ENCODE measurements around the gene BCL11B.
A peak's percentile ranks its signal among the peaks of the same experiment; 100 is the strongest.

Gene BCL11B

GRCh38 chr14:99267837-99268781, 3.9 kb downstream of the BCL11B start:
- H3K36me3 ChIP-seq = no peaks in the 10 kb centered on the region
- no peaks in the 10 kb centered on the region for H3K9me3 ChIP-seq
- no peak overlapping the region for H3K27ac ChIP-seq
- H3K4me3 ChIP-seq (ENCODE audit: low read depth in 1 of 2, low read length in 1 of 2) = no peak overlapping the region
- peaks cover 0 to 18% of the 10 kb centered on the region in 2 experiments for H3K4me1 ChIP-seq (ENCODE audit: control insufficient read depth in 1 of 2, insufficient read depth in 1 of 2, low read depth in 1 of 2, low read length in 1 of 2)
- H3K27me3 ChIP-seq = peaks cover 100% of the 10 kb centered on the region
- no peak for TF ChIP-seq CTCF (IDR thresholded peaks at IDR 0.05)

GRCh38 chr14:99267381-99267780, 4.6 kb downstream of the BCL11B start:
- Histone ChIP-seq H3K4me3 (ENCODE audit: low read depth in 1 of 2, low read length in 1 of 2) (no peak overlapping the region), H3K36me3 (no peaks in the 10 kb centered on the region), H3K9me3 (no peaks in the 10 kb centered on the region), H3K27ac (no peak overlapping the region), H3K4me1 (ENCODE audit: control insufficient read depth in 1 of 2, insufficient read depth in 1 of 2, low read depth in 1 of 2, low read length in 1 of 2) (peaks cover 0 to 11% of the 10 kb centered on the region in 2 experiments), H3K27me3 (peaks cover 100% of the 10 kb centered on the region)
- no peak for TF ChIP-seq CTCF (IDR thresholded peaks at IDR 0.05)

GRCh38 chr14:99266181-99267178, 5.5 kb downstream of the BCL11B start:
- Histone ChIP-seq H3K4me3 (ENCODE audit: low read depth in 1 of 2, low read length in 1 of 2) (no peak overlapping the region), H3K27me3 (peaks cover 100% of the 10 kb centered on the region), H3K36me3 (no peaks in the 10 kb centered on the region), H3K27ac (no peak overlapping the region), H3K4me1 (ENCODE audit: control insufficient read depth in 1 of 2, insufficient read depth in 1 of 2, low read depth in 1 of 2, low read length in 1 of 2) (peaks cover 0 to 8% of the 10 kb centered on the region in 2 experiments), H3K9me3 (no peaks in the 10 kb centered on the region)
- peak; percentile 85 for TF ChIP-seq CTCF (IDR thresholded peaks at IDR 0.05)

- H3K27ac ChIP-seq = no peak overlapping the region
- H3K4me1 ChIP-seq (ENCODE audit: control insufficient read depth in 1 of 2, insufficient read depth in 1 of 2, low read depth in 1 of 2, low read length in 1 of 2) = peaks cover 0 to 3% of the 10 kb centered on the region in 2 experiments
- peaks cover 100% of the 10 kb centered on the region for H3K27me3 ChIP-seq
- H3K4me3 ChIP-seq (ENCODE audit: low read depth in 1 of 2, low read length in 1 of 2) = no peak overlapping the region
- no peak for TF ChIP-seq CTCF (IDR thresholded peaks at IDR 0.05)
- H3K36me3 ChIP-seq = no peaks in the 10 kb centered on the region
- H3K9me3 ChIP-seq = no peaks in the 10 kb centered on the region
Measured at GRCh38 chr14:99265571-99265970, 6.4 kb downstream of the BCL11B start.

- TF ChIP-seq CTCF (IDR thresholded peaks at IDR 0.05) = no peak
- Histone ChIP-seq H3K4me3 (ENCODE audit: low read depth in 1 of 2, low read length in 1 of 2) (no peak overlapping the region), H3K27me3 (peaks cover 100% of the 10 kb centered on the region), H3K9me3 (no peaks in the 10 kb centered on the region), H3K36me3 (no peaks in the 10 kb centered on the region), H3K4me1 (ENCODE audit: control insufficient read depth in 1 of 2, insufficient read depth in 1 of 2, low read depth in 1 of 2, low read length in 1 of 2) (no peaks in the 10 kb centered on the region), H3K27ac (no peak overlapping the region)
Measured at GRCh38 chr14:99264691-99265450, 7.1 kb downstream of the BCL11B start.

Measured in neutrophil (primary cell).